GM21619 (cell line): Measurements from ENCODE around the gene PRKACB.
"Not testable (repeated sequence)": the region's sequence is repeated elsewhere in the genome, so short reads cannot be mapped to it uniquely, and the experiment has no call there.

Experiments used
- ATAC-seq: cut with Tn5 transposase; IDR thresholded peaks from one replicate; pipeline ENCODE4 v1.9.1; 2021; ENCODE audit not compliant: unreplicated experiment

The PRKACB gene

GRCh38 chr1:84265867-84266266 lies 121.8 kb downstream of the PRKACB start:
- no peak for ATAC-seq

DNA sequence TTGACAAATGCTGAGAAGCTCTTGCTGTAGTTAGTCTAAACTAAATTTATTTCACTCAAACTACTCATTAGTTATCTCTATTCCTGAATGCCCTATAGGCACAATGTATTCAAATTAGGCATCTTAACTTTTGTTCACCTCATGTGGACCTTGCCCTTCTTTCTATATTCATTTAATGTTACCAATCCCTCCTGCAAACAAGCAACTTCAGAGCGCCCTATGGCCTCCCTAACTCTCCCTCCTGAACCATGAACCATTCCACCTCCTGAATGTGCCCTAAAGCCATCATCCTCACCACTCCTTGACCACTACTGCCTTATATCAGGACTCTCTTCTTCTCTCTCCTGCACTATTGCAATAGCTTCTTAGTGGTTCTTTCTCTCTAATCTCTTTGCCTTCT lies 122.7 kb downstream of the PRKACB start:
- no peak for ATAC-seq

DNA sequence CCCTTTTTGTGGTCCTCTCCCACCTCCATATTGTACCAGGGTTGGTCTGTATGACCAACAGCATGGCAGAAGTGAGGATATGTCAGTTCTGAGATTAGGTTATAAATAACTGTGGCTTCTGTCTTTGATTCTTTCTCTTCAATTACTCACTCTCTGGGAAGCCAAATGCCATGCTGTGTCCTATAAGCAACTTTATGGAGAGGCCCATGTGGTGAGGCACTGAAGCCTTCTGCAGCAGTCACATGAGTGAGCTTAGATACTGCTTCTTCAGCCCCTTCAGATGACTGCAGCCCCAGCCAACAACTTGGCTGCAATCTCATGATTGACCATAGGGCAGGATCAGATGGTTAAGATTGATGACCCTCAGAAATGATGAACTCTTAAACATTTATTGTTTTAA lies 123.4 kb downstream of the PRKACB start:
- ATAC-seq = no peak

DNA sequence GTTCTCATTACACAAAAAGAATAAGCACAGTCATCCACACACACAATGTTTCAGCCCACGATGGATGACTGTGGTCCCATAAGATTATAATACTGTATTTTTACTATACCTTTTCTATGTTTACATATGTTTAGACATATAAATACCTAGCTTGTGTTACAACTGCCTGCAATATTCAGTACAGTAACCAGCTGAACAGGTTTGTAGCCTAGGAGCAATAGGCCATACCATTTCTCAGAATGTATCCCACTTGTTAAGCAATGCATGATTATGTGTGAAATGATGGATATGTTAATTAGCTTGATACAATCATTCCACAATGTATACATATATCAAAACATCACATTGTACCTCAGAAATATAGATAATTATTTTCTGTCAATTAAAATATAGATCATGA lies 124.3 kb downstream of the PRKACB start:
- ATAC-seq = no peak

DNA sequence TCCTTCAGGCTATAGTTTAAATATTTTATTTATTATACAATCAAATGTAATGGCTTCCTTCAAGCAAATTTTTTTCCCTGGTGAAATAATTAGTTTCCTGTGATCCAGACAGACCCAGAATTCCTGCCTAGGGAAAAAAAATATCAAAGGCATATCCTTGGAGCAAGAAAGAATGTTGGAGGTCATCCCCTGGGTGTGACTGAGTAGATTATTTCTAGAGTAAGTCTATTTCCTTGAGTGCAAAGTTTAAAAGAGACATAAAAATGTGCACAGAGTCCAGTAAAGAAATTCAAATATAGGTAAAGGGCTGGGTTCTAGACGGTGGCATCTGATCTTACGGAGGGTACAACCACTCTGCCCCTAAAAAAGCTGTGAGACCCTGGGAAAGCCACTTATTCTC lies 125.2 kb downstream of the PRKACB start:
- no peak for ATAC-seq

DNA sequence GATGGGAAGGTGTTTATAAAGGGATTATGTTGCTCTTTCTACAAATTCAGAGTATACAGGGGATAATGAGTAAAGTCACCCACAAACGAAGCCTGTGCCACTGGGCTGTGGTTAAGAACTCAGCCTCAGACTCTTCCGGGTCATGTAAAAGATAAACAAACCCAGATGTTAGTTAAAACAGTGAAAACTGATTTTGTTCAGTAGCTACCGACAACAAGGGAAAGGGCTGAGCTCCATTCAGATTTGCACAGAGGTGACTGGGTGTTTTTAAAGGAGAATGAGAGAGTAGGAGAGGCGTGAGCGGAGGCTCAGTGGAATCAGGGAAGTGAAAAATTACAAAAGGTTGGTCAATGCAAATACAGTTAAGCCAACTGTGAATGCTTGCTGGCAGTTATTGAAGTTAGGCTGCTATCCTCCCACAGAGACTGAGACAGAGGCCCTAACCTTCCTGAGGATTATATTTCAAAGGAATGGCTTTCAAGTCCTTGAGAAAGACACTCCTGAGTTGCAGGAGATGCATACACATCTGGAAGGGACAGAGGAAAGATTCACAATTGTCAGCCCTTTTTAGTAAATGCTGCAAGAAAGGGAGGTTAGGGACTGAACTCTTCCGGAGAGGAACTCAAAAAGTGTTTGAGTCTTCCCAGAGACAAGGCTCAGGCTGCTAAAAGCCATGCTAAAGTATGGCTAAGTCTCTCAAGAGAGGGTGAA lies 127.5 kb downstream of the PRKACB start:
- ATAC-seq = peak; percentile 95

GRCh38 chr1:84272401-84272800 lies 128.3 kb downstream of the PRKACB start:
- no peak for ATAC-seq

- ATAC-seq = no peak
Measured at GRCh38 chr1:84277343-84278059, 133.4 kb downstream of the PRKACB start.

- no peak for ATAC-seq
Measured at GRCh38 chr1:84278905-84279304, 134.8 kb downstream of the PRKACB start.

DNA sequence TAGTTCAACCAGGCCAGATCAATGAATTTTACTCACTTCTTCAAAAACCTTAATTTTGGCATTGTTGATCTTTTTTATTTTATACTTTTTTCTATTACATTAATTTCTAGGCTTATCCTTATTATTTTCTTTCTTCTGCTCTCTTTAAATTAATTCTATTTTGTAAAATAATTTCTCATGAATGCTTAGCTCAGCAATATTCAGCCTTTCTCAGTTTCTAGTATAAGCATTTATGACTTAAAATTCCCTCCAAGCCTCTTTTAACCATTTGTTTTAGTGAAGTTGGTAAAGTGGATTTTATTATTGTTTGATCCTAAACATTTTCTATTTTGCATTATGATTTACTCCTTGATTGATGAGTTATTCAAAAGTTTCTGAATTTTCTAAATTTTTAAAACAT lies 136.8 kb downstream of the PRKACB start:
- no peak for ATAC-seq

GRCh38 chr1:84282780-84283333 lies 138.8 kb downstream of the PRKACB start:
- peak; percentile 74 for ATAC-seq

DNA sequence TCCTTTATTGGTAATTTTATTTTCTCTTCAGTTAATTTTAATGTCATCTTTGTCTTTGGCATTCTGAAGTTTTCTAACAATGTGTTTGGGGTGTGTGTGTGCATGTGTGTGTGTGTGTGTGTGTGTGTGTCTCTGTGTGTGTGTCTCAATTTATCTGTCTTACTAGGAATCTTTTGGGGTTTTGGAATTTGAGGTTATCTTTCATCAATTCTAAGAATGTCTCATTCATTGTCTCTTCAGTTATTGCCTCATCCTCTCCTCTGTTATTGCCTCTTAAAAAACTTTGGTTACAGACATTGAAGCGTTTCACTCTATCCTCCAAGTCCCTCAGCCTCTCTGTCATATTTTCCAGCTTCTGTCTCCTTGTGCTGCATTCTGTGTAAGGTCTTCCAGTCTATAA lies 139.3 kb downstream of the PRKACB start:
- ATAC-seq = no peak

GRCh38 chr1:84286071-84286470 lies 142.0 kb downstream of the PRKACB start:
- no peak for ATAC-seq

GRCh38 chr1:84287389-84287788 lies 143.3 kb downstream of the PRKACB start:
- not testable (repeated sequence) for ATAC-seq
